A673 (cell line): Measurements from ENCODE around the gene TNS3. TPM values are rescaled to one million over a fixed set of nuclear protein-coding genes. Genes with fewer than 3 reads are reported as not detected.

Source experiments
- BruUV-seq: library from RNA; stranded (reverse); fragments of 400-500 nt; replicated peaks from 2 replicates; lab custom pipeline; 2021; lab: Mats Ljungman, UMichigan
- CTCF ChIA-PET: fragments of 300-600 bp; sonication (Branson Sonifier 250); formaldehyde crosslinking; loops from one replicate; lab custom pipeline; 2022; ENCODE audit warnings: antibody characterized with exemption; lab: Charles Lee
- POLR2A ChIA-PET: fragments of 300-600 bp; sonication (Branson Sonifier 250); formaldehyde crosslinking; loops from one replicate; lab custom pipeline; 2022; ENCODE audit warnings: antibody characterized with exemption; ENCODE audit not compliant: low non-redundant PET; lab: Charles Lee
- DNase-seq: peaks from one replicate; pipeline ENCODE4 v3.0.0-alpha.2; 2015; ENCODE audit warnings: low spot score
- H3K27ac ChIP-seq: fragments of 200-600 bp; sonication (generic); 2 replicates; pipeline ENCODE4 v1.5.1; 2016; ENCODE audit warnings: mixed run types, low read depth, mild to moderate bottlenecking, mixed read lengths, antibody characterized with exemption, low read length; ENCODE audit not compliant: poor library complexity, severe bottlenecking
- H3K27me3 ChIP-seq: fragments of 200-600 bp; sonication (generic); replicated peaks from 2 replicates; pipeline ENCODE4 v1.6.1; 2017; ENCODE audit warnings: mixed run types, low read depth, mild to moderate bottlenecking, mixed read lengths, antibody characterized with exemption, low read length; ENCODE audit not compliant: insufficient read depth, poor library complexity
- H3K36me3 ChIP-seq: fragments of 200-600 bp; sonication (generic); 2 replicates; pipeline ENCODE4 v1.6.1; 2016; ENCODE audit warnings: mixed run types, mild to moderate bottlenecking, mixed read lengths, antibody characterized with exemption, low read length; ENCODE audit not compliant: insufficient read depth, poor library complexity, severe bottlenecking
- H3K4me1 ChIP-seq: fragments of 200-600 bp; sonication (generic); 2 replicates; pipeline ENCODE4 v1.6.1; 2017; ENCODE audit warnings: mixed run types, mild to moderate bottlenecking, mixed read lengths, antibody characterized with exemption, low read length; ENCODE audit not compliant: insufficient read depth, poor library complexity, severe bottlenecking
- H3K4me3 ChIP-seq: fragments of 200-600 bp; sonication (generic); 2 replicates; pipeline ENCODE4 v1.5.1; 2016; ENCODE audit warnings: low read depth, mixed run types, mild to moderate bottlenecking, mixed read lengths, low read length; ENCODE audit not compliant: poor library complexity, severe bottlenecking
- H3K9me3 ChIP-seq: fragments of 200-600 bp; sonication (generic); 2 replicates; pipeline ENCODE4 v1.6.1; 2016; ENCODE audit warnings: mixed run types, low read depth, mild to moderate bottlenecking, mixed read lengths, antibody characterized with exemption, low read length; ENCODE audit not compliant: poor library complexity, severe bottlenecking
- CTCF ChIP-seq: fragments of 300-800, 200-600 bp; sonication (generic); conservative IDR thresholded peaks from 2 replicates; pipeline ENCODE4 v1.5.1; 2017; ENCODE audit warnings: low read depth, mild to moderate bottlenecking, antibody characterized with exemption, low read length, moderate library complexity, mixed read lengths
- EZH2 ChIP-seq: fragments of 200-600 bp; sonication (generic); IDR thresholded peaks from 2 replicates; pipeline ENCODE4 v1.6.1; 2017; ENCODE audit warnings: borderline replicate concordance, low read depth, mild to moderate bottlenecking, mixed read lengths, antibody characterized with exemption, low read length; ENCODE audit not compliant: poor library complexity, severe bottlenecking
- intact Hi-C: fragments of 100-400 bp; cut with micrococcal nuclease; formaldehyde crosslinking; loops from one replicate; pipeline ENCODE4 v1.10.0; 2022; ENCODE audit not compliant: unreplicated experiment
- total RNA-seq: library from RNA; stranded (reverse); gene quantifications from 2 replicates; pipeline ENCODE4 v1.2.3, GENCODE V29; 2021

Gene TNS3
- total RNA-seq, 1 experiment from 2014 or later, result not detected

GRCh38 chr7:47392241-47392759 is 189.6 kb downstream of the TNS3 start:
- peak; percentile 83 for TF ChIP-seq EZH2
- no peak for TF ChIP-seq CTCF
- peaks cover 64% of the 10 kb centered on the region for H3K27me3 ChIP-seq
- no peak overlapping the region for H3K27ac ChIP-seq
- intact Hi-C loops, result no loop called here
- CTCF ChIA-PET, result no interaction called here
- POLR2A ChIA-PET, result no interaction called here
- no peaks in the 10 kb centered on the region for H3K36me3 ChIP-seq
- H3K9me3 ChIP-seq, result no peaks in the 10 kb centered on the region
- DNase-seq, result no peak
- no peak overlapping the region for H3K4me3 ChIP-seq
- no TSS peak for BruUV-seq
- H3K4me1 ChIP-seq, result no peaks in the 10 kb centered on the region

- Histone ChIP-seq H3K27ac (no peak overlapping the region), H3K36me3 (no peaks in the 10 kb centered on the region), H3K4me3 (no peak overlapping the region), H3K4me1 (no peaks in the 10 kb centered on the region), H3K27me3 (peaks cover 64% of the 10 kb centered on the region), H3K9me3 (no peaks in the 10 kb centered on the region)
- DNase-seq, result no peak
- ChIA-PET POLR2A (no interaction called here), CTCF (no interaction called here)
- TF ChIP-seq EZH2 (no peak), CTCF (no peak)
- intact Hi-C loops, result no loop called here
- no TSS peak for BruUV-seq
These were observed 190.2 kb downstream of the TNS3 start for GRCh38 chr7:47391726-47392125.

- Histone ChIP-seq H3K27ac (no peak overlapping the region), H3K9me3 (no peaks in the 10 kb centered on the region), H3K4me3 (no peak overlapping the region), H3K4me1 (no peaks in the 10 kb centered on the region), H3K27me3 (peaks cover 61% of the 10 kb centered on the region), H3K36me3 (no peaks in the 10 kb centered on the region)
- no peak for DNase-seq
- BruUV-seq, result no TSS peak
- TF ChIP-seq EZH2, result no peak
- no peak for TF ChIP-seq CTCF
- ChIA-PET CTCF (no interaction called here), POLR2A (no interaction called here)
- intact Hi-C loops, result no loop called here
These were observed 191.0 kb downstream of the TNS3 start for GRCh38 chr7:47390914-47391313.
